ENCODE measurements around the gene CCDC38. TPM values are rescaled to one million over a fixed set of nuclear protein-coding genes. Genes with fewer than 3 reads are reported as not detected.
"Not testable (repeated sequence)": the region's sequence is repeated elsewhere in the genome, so short reads cannot be mapped to it uniquely, and the experiment has no call there.

CCDC38 gene
- total and polyA plus RNA-seq, 4 donors: 0.46 to 1.4 (median 0.93) TPM

DNA sequence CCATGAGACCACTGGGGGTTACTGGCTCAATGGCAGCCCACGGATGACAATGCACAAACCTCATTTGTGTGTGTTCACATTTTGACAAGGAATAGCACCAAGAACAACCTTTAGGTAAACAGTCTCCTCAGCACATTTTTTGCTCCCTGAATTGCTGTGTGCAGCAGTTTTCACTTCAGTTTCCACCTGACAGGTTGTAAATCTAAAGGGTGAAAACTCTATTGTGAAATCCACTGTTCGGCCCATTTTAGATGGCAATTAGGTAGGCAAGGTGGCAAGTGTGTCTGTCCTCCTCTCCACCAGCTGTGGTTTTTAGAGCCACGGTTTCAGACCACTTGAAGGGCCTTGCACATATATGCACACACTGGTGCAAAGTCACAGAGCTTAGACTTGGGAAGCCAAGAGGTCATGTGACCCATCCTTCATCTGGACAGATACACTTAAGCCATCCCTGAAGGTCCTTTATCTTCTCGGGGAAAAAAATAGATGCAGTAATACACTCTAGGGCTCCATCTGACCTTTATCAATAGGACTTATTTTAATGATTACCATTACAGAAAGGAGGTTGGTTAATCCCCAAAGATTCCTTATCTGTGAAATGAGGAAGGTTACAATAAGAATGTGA is 30.5 kb upstream of the CCDC38 start (continued):
- TF ChIP-seq HNF4G (IDR thresholded peaks at IDR 0.05) (no peak), GABPA (IDR thresholded peaks at IDR 0.05 in 1 of 2, conservative IDR thresholded peaks at IDR 0.05 in 1 of 2) (no peak), SP1 (IDR thresholded peaks at IDR 0.05) (no peak), NR2F2 (IDR thresholded peaks at IDR 0.05) (no peak), RAD21 (IDR thresholded peaks at IDR 0.05) (no peak)
- TF ChIP-seq, protein P1, sequence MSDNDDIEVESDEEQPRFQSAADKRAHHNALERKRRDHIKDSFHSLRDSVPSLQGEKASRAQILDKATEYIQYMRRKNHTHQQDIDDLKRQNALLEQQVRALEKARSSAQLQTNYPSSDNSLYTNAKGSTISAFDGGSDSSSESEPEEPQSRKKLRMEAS (IDR thresholded peaks at IDR 0.05): no peak

DNA sequence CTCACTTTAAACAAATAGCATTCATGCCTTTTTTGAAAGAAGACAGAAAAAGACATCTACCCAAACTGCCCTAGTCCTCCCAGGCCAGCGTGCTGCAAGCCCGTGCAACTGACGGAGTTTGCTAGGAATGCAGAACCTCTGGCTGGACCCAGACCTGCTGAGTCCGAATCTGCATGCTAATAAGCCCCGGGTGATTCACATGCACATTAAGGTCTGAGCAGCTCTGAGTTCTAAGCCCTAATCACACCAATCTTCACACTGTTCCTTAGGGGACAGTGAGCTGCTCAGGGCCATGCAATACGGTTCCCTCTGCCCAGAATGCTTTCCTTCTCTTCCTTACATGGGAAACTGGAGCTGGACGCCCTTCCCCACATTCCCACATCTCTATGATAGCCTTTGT is 28.5 kb upstream of the CCDC38 start:
- Histone ChIP-seq H3K27ac (ENCODE audit: low read depth in 1 of 2, low read length in 2 of 2) (peak overlapping the region in 1 of 2 donors; percentile 10), H3K4me1 (ENCODE audit: control insufficient read depth in 4 of 4, insufficient read depth in 4 of 4, low read length in 3 of 4) (peaks cover 4 to 43% (median 31%) of the 10 kb centered on the region in 4 donors), H3K36me3 (ENCODE audit: control insufficient read depth in 4 of 4, insufficient read depth in 3 of 4, low read depth in 1 of 4, low read length in 3 of 4) (peaks cover 1 to 21% (median 14%) of the 10 kb centered on the region in 4 donors), H3K9me3 (ENCODE audit: control insufficient read depth in 4 of 4, low read length in 3 of 4) (no peaks in the 10 kb centered on the region), H3K9ac (ENCODE audit: low read depth in 1 of 2, low read length in 2 of 2) (no peak overlapping the region), H3K27me3 (ENCODE audit: control insufficient read depth in 4 of 4, insufficient read depth in 4 of 4, low read length in 3 of 4) (no peaks in the 10 kb centered on the region), H3K4me3 (ENCODE audit: low read depth in 1 of 3, low read length in 3 of 3) (no peak overlapping the region)
- 70% methylated on average over 7 of the region's 7 CpGs for WGBS
- TF ChIP-seq JUND (IDR thresholded peaks at IDR 0.05) (no peak), EGR1 (IDR thresholded peaks at IDR 0.05; ENCODE audit: low read depth in 2 of 2) (no peak), TAF1 (conservative IDR thresholded peaks at IDR 0.05) (no peak), HNF4G (IDR thresholded peaks at IDR 0.05) (no peak), NR2F2 (IDR thresholded peaks at IDR 0.05) (no peak), FOXA1 (IDR thresholded peaks at IDR 0.05) (no peak), FOXA2 (IDR thresholded peaks at IDR 0.05) (no peak), YY1 (IDR thresholded peaks at IDR 0.05) (no peak), RAD21 (IDR thresholded peaks at IDR 0.05) (no peak), GABPA (IDR thresholded peaks at IDR 0.05 in 1 of 2, conservative IDR thresholded peaks at IDR 0.05 in 1 of 2) (no peak), RXRA (IDR thresholded peaks at IDR 0.05) (no peak), HNF4A (conservative IDR thresholded peaks at IDR 0.05) (no peak), SP1 (IDR thresholded peaks at IDR 0.05) (no peak)
- TF ChIP-seq, protein P1 (IDR thresholded peaks at IDR 0.05): no peak
- TF ChIP-seq, protein P2, sequence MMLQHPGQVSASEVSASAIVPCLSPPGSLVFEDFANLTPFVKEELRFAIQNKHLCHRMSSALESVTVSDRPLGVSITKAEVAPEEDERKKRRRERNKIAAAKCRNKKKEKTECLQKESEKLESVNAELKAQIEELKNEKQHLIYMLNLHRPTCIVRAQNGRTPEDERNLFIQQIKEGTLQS (IDR thresholded peaks at IDR 0.05): no peak
- TF ChIP-seq, protein P3, sequence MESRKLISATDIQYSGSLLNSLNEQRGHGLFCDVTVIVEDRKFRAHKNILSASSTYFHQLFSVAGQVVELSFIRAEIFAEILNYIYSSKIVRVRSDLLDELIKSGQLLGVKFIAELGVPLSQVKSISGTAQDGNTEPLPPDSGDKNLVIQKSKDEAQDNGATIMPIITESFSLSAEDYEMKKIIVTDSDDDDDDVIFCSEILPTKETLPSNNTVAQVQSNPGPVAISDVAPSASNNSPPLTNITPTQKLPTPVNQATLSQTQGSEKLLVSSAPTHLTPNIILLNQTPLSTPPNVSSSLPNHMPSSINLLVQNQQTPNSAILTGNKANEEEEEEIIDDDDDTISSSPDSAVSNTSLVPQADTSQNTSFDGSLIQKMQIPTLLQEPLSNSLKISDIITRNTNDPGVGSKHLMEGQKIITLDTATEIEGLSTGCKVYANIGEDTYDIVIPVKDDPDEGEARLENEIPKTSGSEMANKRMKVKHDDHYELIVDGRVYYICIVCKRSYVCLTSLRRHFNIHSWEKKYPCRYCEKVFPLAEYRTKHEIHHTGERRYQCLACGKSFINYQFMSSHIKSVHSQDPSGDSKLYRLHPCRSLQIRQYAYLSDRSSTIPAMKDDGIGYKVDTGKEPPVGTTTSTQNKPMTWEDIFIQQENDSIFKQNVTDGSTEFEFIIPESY (IDR thresholded peaks at IDR 0.05): no peak
- DNase-seq (ENCODE audit: low spot score): no peak

DNA sequence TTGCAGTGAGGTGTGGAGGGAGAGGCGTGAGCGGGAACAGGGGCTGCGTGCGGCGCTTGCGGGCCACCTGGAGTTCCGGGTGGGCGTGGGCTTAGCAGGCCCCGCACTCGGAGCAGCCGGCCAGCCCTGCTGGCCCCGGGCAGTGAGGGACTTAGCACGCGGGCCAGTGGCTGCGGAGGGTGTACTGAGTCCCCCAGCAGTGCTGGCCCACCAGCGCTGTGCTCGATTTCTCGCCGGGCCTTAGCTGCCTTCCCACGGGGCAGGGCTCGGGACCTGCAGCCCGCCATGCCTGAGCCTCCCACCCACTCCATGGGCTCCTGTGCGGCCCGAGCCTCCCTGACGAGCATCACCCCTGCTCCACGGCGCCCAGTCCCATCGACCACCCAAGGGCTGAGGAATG is 26.7 kb upstream of the CCDC38 start:
- DNase-seq (ENCODE audit: low spot score); H3K27me3 ChIP-seq (ENCODE audit: control insufficient read depth in 4 of 4, insufficient read depth in 4 of 4, low read length in 3 of 4); H3K9ac ChIP-seq (ENCODE audit: low read depth in 1 of 2, low read length in 2 of 2); H3K4me3 ChIP-seq (ENCODE audit: low read depth in 1 of 3, low read length in 3 of 3); H3K9me3 ChIP-seq (ENCODE audit: control insufficient read depth in 4 of 4, low read length in 3 of 4); H3K27ac ChIP-seq (ENCODE audit: low read depth in 1 of 2, low read length in 2 of 2): not testable (repeated sequence)
- H3K36me3 ChIP-seq (ENCODE audit: control insufficient read depth in 4 of 4, insufficient read depth in 3 of 4, low read depth in 1 of 4, low read length in 3 of 4): peaks cover 1 to 16% (median 8%) of the 10 kb centered on the region in 4 donors
- WGBS: 98% methylated on average over 28 of the region's 28 CpGs
- H3K4me1 ChIP-seq (ENCODE audit: control insufficient read depth in 4 of 4, insufficient read depth in 4 of 4, low read length in 3 of 4): peaks cover 7 to 42% (median 25%) of the 10 kb centered on the region in 4 donors
